HG03442 (cell line): ENCODE results near the gene FRMD5.

ENCODE experiments used
- ATAC-seq: cut with Tn5 transposase; IDR thresholded peaks from one replicate; pipeline ENCODE4 v1.9.1; 2021; ENCODE audit warnings: mild to moderate bottlenecking, moderate library complexity; ENCODE audit not compliant: unreplicated experiment

FRMD5 gene

DNA sequence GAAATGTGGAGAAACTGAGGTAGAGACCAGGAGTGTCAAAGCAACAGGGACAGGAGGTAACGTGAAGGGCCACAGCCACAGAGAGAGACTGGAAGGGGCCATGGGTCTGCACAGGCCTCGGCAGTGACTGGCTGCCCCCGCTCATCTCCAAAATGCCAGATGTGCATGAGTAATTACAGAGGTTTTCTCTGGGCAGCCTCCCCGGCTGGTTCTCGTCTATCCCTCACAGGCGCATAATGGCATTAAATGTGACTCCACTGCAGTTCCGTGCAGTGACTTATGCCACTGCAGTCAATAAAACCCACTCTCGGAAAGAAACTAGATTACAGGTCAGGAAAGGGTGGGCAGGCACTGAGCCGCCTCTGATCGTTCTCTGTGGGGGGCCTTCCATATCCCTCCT is 293.6 kb downstream of the FRMD5 start:
- no peak for ATAC-seq

DNA sequence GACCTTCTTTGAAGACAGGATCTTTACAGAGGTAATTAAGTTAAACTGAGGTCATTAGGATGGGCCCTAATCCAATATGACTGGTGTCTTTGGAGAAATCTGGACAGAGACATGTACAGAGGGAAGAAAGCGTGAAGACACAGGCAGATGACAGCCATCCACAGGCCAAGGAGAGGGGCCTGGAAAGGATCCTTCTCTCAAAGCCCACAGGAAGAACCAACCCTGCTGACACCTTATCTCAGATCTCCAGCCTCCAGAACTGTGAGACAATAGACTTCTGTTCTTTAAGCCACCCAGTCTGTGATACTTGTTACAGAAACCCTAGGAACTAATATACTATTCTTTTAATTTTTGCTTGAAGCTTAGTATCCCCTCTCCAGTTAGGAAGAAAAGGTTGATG is 294.1 kb downstream of the FRMD5 start:
- no peak for ATAC-seq

DNA sequence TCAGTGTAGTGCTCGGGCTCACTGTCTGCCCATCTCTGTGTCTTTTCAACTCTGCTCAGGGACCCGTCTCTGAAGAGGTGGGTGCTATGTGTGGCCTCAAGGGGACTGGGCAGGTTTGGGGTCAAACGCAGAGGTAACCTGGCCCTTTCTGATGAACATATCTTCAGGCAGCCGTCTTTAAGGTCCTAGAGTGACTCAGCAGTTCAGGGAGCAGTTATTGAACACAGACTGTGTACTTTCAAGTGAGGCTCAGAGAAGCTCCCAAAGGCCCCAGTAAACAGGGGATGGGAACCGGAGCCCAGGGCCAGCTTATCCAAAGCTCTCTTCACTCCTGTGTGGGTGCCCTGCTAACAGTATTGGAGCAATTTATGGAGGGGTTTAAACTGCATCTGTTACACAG is 295.1 kb downstream of the FRMD5 start:
- no peak for ATAC-seq

DNA sequence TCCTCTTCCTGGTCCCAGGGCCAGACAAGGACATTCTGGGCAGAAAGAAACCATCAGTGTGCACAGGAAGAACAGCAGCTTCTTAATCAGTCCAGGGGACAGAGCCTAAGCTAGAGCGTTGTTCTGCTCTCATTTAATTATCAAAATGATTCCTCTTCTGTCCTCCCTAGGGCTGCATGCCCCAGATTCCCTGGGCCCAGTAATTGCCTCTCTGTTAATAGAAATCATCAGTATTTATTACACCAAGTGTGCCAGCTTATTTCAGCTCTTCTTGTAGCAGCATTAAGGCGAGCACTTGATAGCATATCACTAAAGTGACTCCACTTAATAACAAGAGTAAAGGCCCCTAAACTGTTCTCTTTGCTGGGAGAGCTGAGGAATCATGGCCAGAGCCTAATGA is 296.2 kb downstream of the FRMD5 start:
- ATAC-seq, result no peak

DNA sequence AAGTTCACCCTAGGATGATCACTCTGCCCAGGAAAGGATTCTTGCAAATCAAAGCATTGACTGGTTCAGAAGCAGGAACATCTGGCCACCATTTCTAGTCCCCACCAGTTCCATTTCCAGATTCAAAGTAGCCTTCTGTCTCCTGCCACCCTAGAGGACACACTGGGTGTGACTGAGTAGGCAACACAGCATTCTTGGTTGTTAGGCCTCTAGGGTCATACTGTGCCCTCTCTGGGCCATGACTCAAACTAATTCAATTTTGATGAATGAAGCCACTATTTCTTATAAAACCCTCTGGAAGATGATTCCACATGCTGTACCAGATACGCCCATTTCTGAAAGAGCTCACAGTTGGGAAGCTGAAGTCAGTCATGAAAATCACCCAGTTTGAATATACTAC is 298.5 kb downstream of the FRMD5 start:
- no peak for ATAC-seq

DNA sequence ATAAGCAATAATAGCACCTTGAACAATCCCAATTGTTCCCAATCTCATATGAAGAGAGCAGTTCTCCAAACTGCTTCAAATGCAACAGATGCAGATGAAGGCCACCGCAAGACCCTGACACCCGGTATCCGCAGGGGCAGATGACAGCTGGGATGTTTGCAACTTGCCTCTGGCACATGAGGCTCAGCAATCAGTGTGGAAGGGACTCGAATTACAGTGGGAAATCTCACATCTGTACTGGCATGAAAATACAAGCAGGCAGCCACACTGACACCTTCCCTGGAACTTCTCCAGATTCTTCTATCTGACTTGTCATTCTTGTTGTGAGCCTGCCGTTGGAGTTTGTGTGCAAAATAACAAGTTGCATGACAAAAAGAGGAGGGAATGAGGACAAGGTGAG is 299.5 kb downstream of the FRMD5 start:
- ATAC-seq, result no peak

DNA sequence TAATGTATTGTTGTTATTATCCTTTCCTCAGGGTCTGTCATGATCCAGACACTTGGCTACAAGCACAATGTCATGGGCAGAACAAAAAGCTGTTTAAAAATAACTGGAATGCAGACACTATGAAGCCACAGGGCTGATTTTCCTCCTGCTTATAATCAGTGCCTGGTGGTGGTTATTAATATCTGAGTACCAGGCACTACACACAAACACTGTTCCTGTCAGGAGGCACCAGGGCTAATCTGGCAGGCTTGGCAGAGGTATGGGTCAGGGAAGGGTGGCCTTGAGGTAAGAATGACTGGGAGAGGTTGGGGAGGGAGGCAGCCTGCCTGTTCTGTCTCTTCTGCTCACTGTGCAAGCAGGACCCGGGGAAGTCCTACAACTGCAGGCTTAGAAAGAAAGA is 301.1 kb downstream of the FRMD5 start:
- no peak for ATAC-seq

DNA sequence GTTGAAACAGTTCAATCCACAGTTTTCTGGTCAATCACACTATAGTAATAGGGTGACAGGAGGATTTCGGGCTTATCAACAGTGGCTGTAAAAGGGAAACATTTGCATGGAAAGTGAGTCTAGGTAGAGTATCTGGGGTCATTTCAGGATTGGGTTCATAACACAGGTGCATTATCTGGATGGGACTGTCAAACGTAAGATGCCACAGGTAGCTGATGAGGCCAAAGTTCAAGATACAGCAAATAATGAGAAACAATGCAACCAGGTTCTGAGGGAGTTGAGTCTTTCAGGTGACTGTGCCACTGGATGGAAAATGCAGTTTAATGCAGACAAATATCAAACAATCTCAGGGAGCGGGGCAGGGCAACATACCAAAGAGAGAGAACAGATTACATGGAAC is 306.0 kb downstream of the FRMD5 start:
- ATAC-seq, result no peak

DNA sequence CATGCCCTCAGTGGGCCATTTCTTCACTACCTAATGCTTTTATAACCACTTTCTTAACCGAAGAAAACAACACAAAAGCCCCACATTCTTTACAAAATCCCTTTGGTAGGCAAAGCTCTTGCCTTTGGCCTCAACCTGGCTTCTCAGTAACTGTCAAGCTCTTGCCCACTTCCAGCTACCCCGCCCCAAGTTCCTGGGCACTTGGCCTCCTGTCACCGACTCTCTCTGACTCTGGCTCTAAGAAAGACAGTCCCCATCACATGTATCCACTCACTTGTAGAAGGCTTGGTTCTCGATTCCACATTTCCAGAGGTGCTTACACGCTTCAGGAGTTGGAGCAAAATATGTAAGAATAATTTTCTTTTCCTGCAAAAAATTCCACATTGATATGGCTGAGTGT is 307.2 kb downstream of the FRMD5 start:
- ATAC-seq, result no peak

DNA sequence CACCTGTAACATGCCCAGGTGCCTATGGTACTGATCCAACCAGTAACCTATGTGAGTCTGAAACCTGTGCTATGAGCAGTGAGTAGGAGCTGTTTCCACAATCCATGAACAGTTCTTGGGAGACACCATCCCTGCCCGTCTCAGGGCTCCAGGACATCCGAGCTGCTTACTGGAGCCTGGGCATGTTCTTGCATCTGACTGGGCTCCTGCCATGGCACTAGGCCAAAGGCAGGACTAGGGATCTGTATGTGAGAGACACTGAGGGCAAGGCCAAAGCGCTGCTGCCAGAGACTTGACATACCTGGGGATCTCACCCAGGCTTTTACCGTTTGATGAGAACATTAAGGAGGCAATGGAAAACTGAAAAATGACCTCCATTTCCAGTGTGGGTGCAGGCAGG is 308.5 kb downstream of the FRMD5 start:
- no peak for ATAC-seq

DNA sequence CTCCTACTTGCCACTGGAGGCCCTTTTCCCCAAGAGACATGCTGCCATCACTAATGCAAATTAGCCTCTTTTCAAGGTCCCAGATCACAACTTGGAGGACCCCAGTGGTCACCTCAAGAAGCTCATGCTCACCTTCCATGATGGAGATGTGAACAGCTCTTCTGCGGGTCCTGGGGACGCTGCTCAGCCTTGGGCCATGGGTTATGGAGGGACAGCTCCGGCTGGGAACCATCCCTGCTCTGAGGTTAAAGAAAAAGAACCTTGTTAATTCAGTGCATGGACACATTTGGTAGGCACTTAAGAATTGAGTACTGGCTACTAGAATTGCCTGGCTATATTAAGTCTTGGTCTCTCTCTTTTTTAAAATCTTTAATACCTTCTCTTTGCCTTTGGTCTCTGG is 311.5 kb downstream of the FRMD5 start:
- ATAC-seq, result no peak

DNA sequence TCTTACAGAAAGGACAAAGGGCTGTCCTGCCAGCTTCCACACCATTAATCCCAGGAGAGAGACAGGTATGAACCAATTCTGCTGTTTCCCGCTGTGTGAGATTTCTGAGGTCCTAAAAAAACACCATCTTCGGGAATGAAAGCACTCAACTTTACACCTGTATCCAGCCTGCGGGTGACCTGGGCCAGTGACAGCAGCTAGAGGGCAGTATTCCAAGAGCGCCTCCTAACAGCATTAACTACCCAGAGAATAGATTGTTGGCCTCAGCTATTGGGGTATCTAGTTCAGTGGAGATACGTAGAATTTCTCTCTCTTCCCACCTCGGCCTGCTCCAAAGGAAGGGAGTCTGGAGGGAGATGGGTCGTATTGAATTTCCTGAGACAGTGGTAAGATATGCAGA is 313.1 kb downstream of the FRMD5 start:
- no peak for ATAC-seq

DNA sequence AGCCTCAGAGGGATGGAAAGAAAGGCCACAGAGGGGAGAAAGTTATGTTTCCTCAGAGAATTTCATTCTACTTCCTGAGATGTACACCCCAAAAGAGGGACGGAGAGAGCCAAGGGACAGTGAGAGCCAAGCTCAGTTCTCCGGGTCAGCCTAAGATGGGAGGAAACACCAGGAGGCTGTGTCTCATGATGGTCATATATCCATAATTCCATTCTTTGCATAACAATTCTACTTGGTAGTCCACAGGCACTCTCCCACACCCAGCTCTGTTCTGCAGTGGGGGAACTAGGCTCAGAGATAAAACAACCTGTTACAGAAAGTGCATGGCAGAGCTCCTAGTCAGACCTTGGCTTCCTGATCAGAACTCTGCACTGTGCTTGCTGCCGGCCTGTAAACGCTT is 313.8 kb downstream of the FRMD5 start:
- ATAC-seq, result no peak

DNA sequence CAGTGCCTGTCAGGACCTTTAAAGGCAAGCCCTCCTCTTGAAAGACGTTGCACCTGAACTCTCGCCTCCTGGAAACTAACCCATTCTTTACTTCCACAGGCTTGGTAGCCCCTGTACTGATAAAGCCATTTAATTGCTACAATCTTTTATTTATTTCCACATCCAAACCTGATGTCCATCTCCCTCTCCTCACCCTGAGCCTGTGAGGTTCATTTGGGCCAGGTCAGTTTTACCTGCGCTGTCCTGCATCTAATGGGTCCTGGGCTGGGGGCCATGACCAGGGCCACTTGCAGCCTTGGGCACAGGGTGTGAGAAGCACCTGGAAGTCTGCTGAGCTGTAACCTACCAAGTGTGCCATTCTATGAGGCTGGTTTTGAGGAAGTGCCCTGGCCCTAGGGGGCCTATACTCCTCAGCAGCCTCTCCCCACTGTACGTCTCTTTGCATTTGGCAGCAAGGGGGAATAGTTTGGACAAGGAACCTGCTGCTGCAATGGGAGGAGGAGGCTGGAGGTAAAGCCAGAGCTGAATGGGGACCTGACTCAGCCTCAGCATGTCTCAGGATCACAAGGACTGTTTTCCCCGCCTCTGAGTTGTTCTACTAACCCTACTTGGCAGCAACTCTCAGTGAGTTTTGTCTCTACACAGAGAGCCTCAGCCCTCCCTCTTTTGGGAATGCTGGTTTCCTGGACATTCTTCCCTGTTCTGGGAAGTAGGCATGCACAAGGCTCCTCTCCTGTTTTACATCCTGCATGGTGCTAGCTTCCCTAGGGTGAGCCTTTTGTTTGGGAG is 314.5 kb downstream of the FRMD5 start:
- ATAC-seq, result no peak

DNA sequence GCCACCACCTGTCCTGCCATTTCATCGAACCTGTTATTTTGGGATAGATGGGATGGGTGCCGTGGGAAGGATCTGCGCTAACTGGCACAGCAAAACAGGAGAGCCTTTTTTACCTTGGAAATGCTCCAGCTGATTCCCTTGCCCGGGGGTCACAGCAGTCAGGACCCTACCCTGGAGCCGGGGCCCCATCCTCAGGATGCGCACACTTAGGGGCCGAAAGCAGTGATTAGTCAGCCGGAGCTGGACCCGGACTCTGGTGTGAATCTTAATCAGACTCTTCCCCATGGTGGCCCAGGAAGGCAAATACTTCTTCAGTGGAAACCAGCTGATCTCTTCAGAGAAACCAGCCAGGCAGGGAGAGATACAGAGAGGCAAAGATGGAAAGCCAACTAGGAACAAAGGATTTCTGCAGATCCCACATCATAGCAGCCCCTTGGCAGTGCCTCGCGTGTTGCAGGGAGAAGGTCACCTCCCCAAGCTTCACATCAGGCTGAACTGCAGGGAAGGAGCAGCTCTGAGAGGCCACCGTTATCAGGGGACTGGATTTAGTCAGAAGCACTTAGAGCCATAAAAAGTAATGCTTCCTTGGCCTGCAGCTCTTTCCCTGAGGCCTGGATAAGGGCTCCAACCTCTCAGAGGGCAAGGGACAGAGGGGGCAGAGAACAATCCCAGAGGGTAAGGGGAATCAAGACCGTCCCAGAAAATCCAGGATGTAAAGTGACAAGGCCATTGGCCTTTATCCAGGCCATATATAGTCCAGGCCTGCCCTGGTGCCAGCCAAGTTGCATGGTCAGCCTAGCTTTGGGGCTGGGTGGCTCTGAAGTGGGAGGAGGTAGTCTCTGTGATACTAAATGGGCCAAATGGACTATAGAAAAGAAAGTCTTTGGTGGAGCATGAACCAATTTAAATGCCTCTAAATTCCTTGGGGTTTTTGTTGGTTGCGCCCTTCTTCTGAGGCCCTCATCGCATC is 315.4 kb downstream of the FRMD5 start:
- no peak for ATAC-seq

DNA sequence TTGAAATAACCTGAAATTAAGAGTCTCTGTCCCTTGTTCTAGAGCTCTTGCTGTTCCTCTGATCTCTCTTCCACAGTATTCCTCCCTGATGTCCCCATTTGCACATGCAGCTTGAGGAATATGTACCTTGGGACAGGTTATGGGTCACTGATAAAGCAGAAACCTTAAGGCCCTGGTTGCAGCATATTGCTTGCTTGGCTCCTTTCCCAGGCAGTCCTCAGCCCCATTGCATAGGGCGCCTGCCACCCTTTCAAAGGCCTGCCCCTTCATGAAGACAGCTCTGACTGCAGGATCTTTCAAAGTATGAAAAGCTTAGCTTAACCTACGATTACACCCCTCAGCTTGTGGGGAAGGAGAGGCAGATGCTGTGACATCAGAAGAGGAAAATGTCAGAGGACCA is 316.6 kb downstream of the FRMD5 start:
- ATAC-seq, result no peak

DNA sequence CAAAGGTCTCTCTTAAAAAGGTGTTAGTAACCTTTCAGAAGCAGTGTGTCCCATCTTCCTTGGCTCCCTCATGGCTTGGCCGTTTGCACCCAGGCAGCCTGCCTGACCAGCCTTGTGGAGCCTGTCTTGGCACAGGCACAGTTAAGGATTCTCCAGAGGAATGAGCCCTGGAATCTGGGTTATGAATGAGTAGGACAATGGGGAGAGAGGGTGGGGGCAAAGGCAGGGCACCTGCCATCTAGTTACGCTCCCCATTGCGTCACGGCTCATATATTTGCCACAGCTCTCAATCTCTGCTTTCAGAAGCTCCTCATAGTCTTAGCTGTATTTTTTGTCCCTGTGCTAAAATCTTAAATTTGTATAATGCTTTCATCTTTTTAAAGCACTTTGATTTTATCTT is 317.7 kb downstream of the FRMD5 start:
- ATAC-seq, result no peak

DNA sequence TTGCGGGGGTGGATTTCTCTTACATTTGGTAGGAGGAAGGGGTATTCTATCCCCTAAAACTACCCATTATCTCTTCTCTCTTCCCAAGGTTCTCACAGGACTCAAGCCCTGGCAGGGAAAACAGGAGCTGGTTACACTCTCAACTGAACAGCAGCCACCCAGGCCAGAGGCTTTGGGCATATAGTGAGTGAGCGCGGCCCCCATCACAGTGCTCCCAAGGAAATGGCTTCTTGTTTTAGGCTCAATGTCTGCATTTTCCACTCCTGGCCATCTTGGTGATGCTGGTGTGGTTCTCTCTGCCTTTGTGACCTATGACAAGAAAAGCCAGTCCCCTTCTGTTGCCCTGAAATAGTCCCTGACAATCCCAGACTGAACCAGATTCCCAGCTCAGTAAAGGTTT is 318.2 kb downstream of the FRMD5 start:
- no peak for ATAC-seq

DNA sequence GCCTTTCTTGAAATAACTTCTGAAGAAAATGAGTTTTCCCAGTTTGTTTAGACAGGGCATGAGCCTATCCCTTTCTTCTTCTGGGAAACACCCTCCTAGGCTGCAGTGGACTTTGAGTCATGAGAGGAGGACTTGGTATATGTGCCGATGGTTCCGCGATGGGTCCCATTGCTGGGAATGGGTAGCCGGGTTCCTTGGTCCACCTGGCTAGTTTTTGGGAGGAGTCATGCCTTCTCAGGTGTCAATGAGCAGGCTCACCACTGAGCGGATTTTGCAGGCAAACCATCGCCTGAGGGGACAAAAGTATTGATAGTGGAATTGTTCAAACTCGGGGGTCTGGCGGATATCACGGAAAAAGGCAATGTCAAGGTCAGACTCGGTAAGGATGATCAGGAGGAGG is 321.4 kb downstream of the FRMD5 start:
- no peak for ATAC-seq

DNA sequence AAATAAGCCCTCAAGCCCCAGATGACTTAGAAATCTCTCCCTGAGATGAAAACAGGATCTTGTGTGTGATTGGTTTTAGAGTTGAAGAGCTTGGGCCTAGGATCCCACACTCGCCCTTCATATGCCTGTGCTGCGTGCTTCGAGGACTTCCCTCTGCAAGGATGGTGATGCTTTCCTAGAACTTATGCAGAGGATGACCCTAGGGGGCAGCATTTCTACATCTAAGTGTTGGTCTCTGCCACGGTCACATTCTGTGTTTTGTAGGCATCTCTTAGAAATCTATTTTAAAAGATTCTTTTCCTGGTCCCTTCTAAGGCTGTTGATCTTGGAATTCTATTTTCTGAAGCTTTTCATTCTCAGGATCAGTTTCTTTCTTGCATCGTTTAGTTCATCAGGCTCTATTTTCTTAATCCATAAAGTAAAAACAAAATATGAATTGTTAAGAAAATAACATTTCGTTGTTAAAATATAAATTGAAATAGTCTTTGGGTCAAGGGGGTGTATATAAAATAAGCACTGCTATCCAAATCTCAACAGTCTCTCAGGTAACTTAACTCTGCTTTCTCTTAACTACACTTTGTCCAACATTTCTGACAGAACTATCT is 322.6 kb downstream of the FRMD5 start:
- no peak for ATAC-seq

DNA sequence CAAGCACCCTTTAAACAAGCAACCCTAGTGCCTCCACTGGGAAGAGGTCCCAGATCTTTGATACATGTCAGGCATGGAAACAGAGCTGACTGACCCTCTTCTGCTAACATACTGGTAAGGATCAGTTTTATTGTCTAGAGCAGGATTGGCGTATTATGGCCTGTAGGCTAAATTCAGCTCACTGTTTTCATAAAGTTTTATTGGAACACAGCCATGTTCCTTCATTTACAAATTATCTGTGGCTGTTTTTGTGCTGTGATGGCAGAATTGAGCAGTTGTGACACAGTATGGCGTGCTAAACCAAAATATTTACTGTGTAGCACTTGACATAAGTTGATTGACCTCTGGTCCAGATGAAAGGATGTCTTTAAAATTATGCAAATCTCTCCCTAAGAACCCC is 323.2 kb downstream of the FRMD5 start:
- no peak for ATAC-seq

DNA sequence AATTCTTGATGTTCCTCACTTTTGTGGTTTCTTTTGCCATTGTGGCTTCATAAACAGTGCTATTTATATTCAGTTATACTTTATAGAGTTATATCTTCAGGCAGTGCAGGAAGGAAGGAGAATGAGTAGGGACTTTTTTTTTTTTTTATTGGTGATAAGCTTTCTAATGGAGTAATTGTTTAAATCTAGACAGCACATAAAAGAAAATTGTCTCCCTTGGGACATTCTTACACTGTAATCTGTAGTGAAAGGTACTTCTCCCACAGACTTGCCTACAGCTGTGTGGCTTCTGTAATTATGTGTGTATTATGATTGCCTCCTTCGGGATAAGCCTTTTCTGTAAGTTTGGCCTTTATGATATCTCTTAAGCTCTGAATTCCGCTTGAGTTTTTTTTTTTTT is 326.7 kb downstream of the FRMD5 start:
- no peak for ATAC-seq
